ENCODE results near the gene FBXO34.
A peak's percentile ranks its signal among the peaks of the same experiment; 100 is the strongest.

Gene FBXO34

DNA sequence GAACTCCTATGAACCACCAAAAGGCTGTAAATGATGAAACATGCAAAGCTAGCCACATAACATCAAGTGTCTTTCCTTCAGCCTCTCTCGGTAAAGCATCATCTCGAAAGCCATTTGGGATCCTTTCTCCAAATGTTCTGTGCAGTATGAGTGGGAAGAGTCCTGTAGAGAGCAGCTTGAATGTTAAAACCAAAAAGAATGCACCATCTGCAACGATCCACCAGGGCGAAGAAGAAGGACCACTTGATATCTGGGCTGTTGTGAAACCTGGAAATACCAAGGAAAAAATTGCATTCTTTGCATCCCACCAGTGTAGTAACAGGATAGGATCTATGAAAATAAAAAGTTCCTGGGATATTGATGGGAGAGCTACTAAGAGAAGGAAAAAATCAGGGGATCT, 79.2 kb downstream of the FBXO34 start:
- TF ChIP-seq, protein P1, sequence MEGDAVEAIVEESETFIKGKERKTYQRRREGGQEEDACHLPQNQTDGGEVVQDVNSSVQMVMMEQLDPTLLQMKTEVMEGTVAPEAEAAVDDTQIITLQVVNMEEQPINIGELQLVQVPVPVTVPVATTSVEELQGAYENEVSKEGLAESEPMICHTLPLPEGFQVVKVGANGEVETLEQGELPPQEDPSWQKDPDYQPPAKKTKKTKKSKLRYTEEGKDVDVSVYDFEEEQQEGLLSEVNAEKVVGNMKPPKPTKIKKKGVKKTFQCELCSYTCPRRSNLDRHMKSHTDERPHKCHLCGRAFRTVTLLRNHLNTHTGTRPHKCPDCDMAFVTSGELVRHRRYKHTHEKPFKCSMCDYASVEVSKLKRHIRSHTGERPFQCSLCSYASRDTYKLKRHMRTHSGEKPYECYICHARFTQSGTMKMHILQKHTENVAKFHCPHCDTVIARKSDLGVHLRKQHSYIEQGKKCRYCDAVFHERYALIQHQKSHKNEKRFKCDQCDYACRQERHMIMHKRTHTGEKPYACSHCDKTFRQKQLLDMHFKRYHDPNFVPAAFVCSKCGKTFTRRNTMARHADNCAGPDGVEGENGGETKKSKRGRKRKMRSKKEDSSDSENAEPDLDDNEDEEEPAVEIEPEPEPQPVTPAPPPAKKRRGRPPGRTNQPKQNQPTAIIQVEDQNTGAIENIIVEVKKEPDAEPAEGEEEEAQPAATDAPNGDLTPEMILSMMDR (IDR thresholded peaks at IDR 0.05; ENCODE audit: control insufficient read depth, extremely low read depth, insufficient read depth), result no peak
- DNase-seq (ENCODE audit: low read depth), result no peak
- no peak overlapping the region for H3K4me3 ChIP-seq (ENCODE audit: low read depth, low read length)

GRCh38 chr14:55351111-55351510, 79.9 kb downstream of the FBXO34 start:
- DNase-seq (ENCODE audit: low read depth), result no peak

GRCh38 chr14:55352201-55352600, 81.0 kb downstream of the FBXO34 start:
- TF ChIP-seq, protein P1 (IDR thresholded peaks at IDR 0.05; ENCODE audit: control insufficient read depth, extremely low read depth, insufficient read depth), result no peak
- no peak for DNase-seq (ENCODE audit: low read depth)
- no peak overlapping the region for H3K4me3 ChIP-seq (ENCODE audit: low read depth, low read length)

More at GRCh38 chr14:55351111-55351510, 79.9 kb downstream of the FBXO34 start:
- TF ChIP-seq, protein P1 (IDR thresholded peaks at IDR 0.05; ENCODE audit: control insufficient read depth, extremely low read depth, insufficient read depth), result no peak
- no peak overlapping the region for H3K4me3 ChIP-seq (ENCODE audit: low read depth, low read length)

DNA sequence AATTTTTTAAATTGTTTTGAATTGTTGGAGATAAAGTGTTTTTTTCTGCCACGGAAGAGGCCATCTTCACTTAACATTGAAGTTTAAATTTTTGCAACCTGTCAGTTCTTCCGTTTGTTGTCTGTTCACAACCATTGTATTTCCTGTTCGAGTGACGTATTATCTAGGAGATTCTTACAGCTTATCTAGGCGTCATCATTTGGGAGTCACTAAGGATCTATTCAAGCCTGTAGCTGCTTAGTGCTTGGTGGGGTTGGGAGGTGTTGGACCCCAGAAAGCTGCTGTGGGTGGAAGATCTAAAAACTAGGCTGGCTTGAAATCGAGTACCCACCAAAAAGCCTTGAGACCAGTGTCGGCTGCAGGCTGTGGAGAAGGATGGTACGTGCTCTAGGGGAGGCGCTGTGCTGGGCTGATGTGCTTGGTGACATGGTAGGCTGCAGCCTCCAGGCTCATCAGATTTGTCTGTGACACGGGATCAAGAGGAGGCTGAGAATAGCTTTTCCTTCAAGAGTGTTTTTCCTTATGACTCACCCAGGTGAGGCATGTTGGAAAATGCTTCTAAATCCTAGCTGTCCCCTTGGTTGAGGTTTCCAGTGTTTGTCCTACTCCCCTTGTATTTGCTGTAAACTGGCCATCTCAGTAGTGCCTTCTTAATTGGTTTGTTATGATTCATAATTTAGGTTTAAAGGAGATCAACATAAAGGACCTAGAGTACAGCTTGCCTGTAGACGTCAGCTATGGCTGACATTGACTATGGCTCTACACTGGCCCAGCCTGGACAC, 82.7 kb downstream of the FBXO34 start:
- no peak overlapping the region for H3K4me3 ChIP-seq (ENCODE audit: low read depth, low read length)
- DNase-seq (ENCODE audit: low read depth), result no peak
- TF ChIP-seq, protein P1 (IDR thresholded peaks at IDR 0.05; ENCODE audit: control insufficient read depth, extremely low read depth, insufficient read depth), result no peak

GRCh38 chr14:55354500-55354899, 83.3 kb downstream of the FBXO34 start:
- DNase-seq (ENCODE audit: low read depth), result no peak
- TF ChIP-seq, protein P1 (IDR thresholded peaks at IDR 0.05; ENCODE audit: control insufficient read depth, extremely low read depth, insufficient read depth), result peak; percentile 78
- no peak overlapping the region for H3K4me3 ChIP-seq (ENCODE audit: low read depth, low read length)

DNA sequence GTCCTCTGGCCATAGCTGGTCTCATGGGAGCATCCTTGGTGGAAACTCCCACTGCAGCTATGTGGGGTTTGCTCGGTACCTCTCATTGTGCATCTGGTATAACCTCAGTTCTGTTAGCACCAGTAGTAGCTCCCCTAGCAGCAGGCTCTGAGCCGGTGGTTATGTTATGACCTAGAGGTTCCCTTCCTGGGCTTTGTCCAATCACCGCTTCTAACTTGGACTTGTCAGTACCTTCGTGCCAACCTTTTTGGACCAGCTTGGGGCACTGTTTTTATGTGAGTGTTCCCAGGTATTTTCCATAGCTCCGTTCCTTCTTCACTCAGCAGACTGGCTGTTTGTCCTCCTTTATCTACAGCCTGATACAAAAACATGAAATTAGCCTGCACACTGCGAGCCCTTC, 84.7 kb downstream of the FBXO34 start:
- TF ChIP-seq, protein P1 (IDR thresholded peaks at IDR 0.05; ENCODE audit: control insufficient read depth, extremely low read depth, insufficient read depth), result no peak
- DNase-seq (ENCODE audit: low read depth), result no peak
- no peak overlapping the region for H3K4me3 ChIP-seq (ENCODE audit: low read depth, low read length)

DNA sequence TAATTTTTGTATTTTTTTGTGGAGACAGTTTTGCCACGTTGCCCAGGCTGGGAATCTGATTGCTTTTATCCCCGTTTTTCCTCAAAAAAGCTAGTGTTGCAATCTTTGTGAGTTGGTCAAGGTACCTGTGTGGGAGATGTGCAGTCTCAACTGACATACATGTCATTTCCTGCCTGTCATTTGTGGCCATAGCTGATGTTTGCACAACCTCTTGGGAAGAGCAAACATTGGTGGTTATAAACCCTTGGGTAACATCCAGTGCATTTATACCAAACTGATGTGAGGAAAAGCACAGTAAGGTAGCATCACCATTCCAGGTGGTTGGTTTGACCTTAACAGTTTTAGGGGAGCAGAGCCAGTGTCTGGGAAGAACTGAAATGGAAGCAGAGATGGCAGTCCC, 85.7 kb downstream of the FBXO34 start:
- peak; percentile 77 for DNase-seq (ENCODE audit: low read depth)
- TF ChIP-seq, protein P1 (IDR thresholded peaks at IDR 0.05; ENCODE audit: control insufficient read depth, extremely low read depth, insufficient read depth), result no peak
- H3K4me3 ChIP-seq (ENCODE audit: low read depth, low read length), result no peak overlapping the region

All from LNCaP clone FGC (cell line).